ENCODE measurements around the gene ZMYND8. TPM values are rescaled to one million over a fixed set of nuclear protein-coding genes. Genes with fewer than 3 reads are reported as not detected.

ZMYND8 gene
- total RNA-seq, 1 experiment from 2014 or later: 50.7 TPM

DNA sequence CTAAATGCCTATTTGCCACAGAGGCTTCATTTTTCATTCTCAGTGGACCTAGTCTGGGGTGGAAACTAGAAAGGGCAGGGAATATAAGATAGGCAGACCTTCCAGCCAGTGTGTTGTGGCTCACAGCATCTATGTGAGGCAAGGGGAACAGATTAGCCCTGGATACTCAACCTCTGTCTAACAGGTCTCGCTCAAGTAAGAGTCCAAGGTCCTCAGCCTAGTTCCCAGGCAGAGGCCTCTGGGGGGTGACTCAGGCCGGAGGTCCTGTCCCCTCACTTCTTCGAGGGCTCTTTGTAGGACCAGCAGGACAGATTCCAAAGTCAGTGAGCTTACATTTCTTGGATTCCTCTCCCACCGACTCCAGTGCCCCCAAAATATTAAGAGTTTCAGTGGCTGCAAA lies 106.6 kb downstream of the ZMYND8 start:
- DNase-seq (ENCODE audit: low read depth, low spot score): no peak
- Histone ChIP-seq H3K9me3 (ENCODE audit: control insufficient read depth, insufficient read depth, low read depth, low read length) (no peaks in the 10 kb centered on the region), H3K4me1 (ENCODE audit: control insufficient read depth, insufficient read depth, low read length) (no peaks in the 10 kb centered on the region), H3K27me3 (ENCODE audit: control insufficient read depth, insufficient read depth, low read length) (no peaks in the 10 kb centered on the region), H3K4me3 (ENCODE audit: low read depth in 2 of 2, low read length in 2 of 2) (no peak overlapping the region), H3K27ac (ENCODE audit: low read length) (no peak overlapping the region), H3K36me3 (ENCODE audit: control insufficient read depth, insufficient read depth, low read length) (peaks cover 20% of the 10 kb centered on the region)
- no TSS peak for BruUV-seq (replicated peaks)
- TF ChIP-seq POLR2AphosphoS5 (IDR thresholded peaks at IDR 0.05; ENCODE audit: low read depth, low read length) (no peak), SIN3A (IDR thresholded peaks at IDR 0.05; ENCODE audit: borderline replicate concordance, insufficient read depth, low read depth, low read length) (no peak), TCF7L2 (IDR thresholded peaks at IDR 0.05; ENCODE audit: low read depth, low read length) (no peak)
- TF ChIP-seq, protein P1, sequence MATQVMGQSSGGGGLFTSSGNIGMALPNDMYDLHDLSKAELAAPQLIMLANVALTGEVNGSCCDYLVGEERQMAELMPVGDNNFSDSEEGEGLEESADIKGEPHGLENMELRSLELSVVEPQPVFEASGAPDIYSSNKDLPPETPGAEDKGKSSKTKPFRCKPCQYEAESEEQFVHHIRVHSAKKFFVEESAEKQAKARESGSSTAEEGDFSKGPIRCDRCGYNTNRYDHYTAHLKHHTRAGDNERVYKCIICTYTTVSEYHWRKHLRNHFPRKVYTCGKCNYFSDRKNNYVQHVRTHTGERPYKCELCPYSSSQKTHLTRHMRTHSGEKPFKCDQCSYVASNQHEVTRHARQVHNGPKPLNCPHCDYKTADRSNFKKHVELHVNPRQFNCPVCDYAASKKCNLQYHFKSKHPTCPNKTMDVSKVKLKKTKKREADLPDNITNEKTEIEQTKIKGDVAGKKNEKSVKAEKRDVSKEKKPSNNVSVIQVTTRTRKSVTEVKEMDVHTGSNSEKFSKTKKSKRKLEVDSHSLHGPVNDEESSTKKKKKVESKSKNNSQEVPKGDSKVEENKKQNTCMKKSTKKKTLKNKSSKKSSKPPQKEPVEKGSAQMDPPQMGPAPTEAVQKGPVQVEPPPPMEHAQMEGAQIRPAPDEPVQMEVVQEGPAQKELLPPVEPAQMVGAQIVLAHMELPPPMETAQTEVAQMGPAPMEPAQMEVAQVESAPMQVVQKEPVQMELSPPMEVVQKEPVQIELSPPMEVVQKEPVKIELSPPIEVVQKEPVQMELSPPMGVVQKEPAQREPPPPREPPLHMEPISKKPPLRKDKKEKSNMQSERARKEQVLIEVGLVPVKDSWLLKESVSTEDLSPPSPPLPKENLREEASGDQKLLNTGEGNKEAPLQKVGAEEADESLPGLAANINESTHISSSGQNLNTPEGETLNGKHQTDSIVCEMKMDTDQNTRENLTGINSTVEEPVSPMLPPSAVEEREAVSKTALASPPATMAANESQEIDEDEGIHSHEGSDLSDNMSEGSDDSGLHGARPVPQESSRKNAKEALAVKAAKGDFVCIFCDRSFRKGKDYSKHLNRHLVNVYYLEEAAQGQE (IDR thresholded peaks at IDR 0.05; ENCODE audit: insufficient read depth in 1 of 2, low read depth in 2 of 2, low read length in 1 of 2): no peak
- TF ChIP-seq, protein P2, sequence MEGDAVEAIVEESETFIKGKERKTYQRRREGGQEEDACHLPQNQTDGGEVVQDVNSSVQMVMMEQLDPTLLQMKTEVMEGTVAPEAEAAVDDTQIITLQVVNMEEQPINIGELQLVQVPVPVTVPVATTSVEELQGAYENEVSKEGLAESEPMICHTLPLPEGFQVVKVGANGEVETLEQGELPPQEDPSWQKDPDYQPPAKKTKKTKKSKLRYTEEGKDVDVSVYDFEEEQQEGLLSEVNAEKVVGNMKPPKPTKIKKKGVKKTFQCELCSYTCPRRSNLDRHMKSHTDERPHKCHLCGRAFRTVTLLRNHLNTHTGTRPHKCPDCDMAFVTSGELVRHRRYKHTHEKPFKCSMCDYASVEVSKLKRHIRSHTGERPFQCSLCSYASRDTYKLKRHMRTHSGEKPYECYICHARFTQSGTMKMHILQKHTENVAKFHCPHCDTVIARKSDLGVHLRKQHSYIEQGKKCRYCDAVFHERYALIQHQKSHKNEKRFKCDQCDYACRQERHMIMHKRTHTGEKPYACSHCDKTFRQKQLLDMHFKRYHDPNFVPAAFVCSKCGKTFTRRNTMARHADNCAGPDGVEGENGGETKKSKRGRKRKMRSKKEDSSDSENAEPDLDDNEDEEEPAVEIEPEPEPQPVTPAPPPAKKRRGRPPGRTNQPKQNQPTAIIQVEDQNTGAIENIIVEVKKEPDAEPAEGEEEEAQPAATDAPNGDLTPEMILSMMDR (IDR thresholded peaks at IDR 0.05): no peak
- in situ Hi-C loops (cut with HindIII; ENCODE audit: low pct_unique_long_range_greater_than_20kb, low sequenced_read_pairs): no loop called here
- no peak for ATAC-seq
- CTCF ChIA-PET: no interaction called here
- intact Hi-C loops (cut with micrococcal nuclease; ENCODE audit: unreplicated experiment): no loop called here
- POLR2A ChIA-PET: no interaction called here

DNA sequence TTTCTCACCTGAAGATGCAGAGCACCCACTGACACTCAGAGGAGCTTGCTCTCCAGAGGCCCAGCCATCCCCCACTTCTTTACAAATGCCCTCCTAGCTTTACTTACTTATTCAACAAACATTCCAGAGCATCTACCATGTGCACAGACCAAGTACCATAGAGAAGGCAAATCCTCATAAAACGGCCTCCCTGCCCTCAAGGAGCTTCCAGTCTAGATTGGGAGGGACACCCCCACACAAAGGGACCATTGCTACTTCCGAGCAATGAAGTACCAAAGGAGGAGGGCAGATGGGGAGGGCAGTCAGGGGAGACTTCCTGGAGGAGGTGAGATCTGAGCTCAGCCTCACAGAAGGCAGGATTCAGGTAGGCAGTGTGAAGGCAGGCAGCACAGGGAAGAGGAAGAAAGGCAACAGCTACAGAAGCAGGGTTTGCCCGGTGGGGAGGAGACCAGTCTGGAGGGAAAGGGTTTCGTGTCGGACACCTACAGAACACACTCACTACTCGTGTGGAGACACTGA lies 108.0 kb downstream of the ZMYND8 start:
- H3K4me3 ChIP-seq (ENCODE audit: low read depth in 2 of 2, low read length in 2 of 2): no peak overlapping the region
- no TSS peak for BruUV-seq (replicated peaks)
- TF ChIP-seq TCF7L2 (IDR thresholded peaks at IDR 0.05; ENCODE audit: low read depth, low read length): no peak
- TF ChIP-seq, protein P2 (IDR thresholded peaks at IDR 0.05): no peak
- TF ChIP-seq POLR2AphosphoS5 (IDR thresholded peaks at IDR 0.05; ENCODE audit: low read depth, low read length): no peak
- TF ChIP-seq SIN3A (IDR thresholded peaks at IDR 0.05; ENCODE audit: borderline replicate concordance, insufficient read depth, low read depth, low read length): no peak
- TF ChIP-seq, protein P1 (IDR thresholded peaks at IDR 0.05; ENCODE audit: insufficient read depth in 1 of 2, low read depth in 2 of 2, low read length in 1 of 2): no peak
- POLR2A ChIA-PET: no interaction called here
- no peaks in the 10 kb centered on the region for H3K4me1 ChIP-seq (ENCODE audit: control insufficient read depth, insufficient read depth, low read length)
- CTCF ChIA-PET: interaction anchor here (0.6 kb wide), 1 partner anchor 32 kb away, joined by 10 read pairs; no protein-coding TSS in a partner anchor
- no peak overlapping the region for H3K27ac ChIP-seq (ENCODE audit: low read length)
- ATAC-seq (no peak), DNase-seq (ENCODE audit: low read depth, low spot score) (no peak)
- in situ Hi-C loops (cut with HindIII; ENCODE audit: low pct_unique_long_range_greater_than_20kb, low sequenced_read_pairs): no loop called here
- peaks cover 16% of the 10 kb centered on the region for H3K36me3 ChIP-seq (ENCODE audit: control insufficient read depth, insufficient read depth, low read length)
- H3K9me3 ChIP-seq (ENCODE audit: control insufficient read depth, insufficient read depth, low read depth, low read length): no peaks in the 10 kb centered on the region
- intact Hi-C loops (cut with micrococcal nuclease; ENCODE audit: unreplicated experiment): no loop called here
- H3K27me3 ChIP-seq (ENCODE audit: control insufficient read depth, insufficient read depth, low read length): no peaks in the 10 kb centered on the region

Data from Panc1 (cell line).